CD4-positive, alpha-beta T cell (primary cell): Measurements from ENCODE around the gene KDM4B. TPM values are rescaled to one million over a fixed set of nuclear protein-coding genes. Genes with fewer than 3 reads are reported as not detected.

ENCODE experiments used
- ATAC-seq: fragments of 200-7000 bp; cut with Tn5 transposase; one replicate; pipeline ENCODE4 v1.10.0; 2022; ENCODE audit warnings: mild to moderate bottlenecking; ENCODE audit not compliant: poor library complexity
- CTCF ChIA-PET: fragments of 350-600 bp; sonication (Branson Sonifier 250); formaldehyde crosslinking; loops from one replicate; lab custom pipeline; 2021; ENCODE audit warnings: antibody characterized with exemption, inconsistent platforms; lab: Charles Lee
- POLR2A ChIA-PET: fragments of 350-600 bp; sonication (Branson Sonifier 250); formaldehyde crosslinking; loops from one replicate; lab custom pipeline; 2021; ENCODE audit warnings: antibody characterized with exemption, inconsistent platforms; lab: Charles Lee
- DNase-seq, 14 experiments: peaks; one replicate each; pipeline ENCODE4 v3.0.0-alpha.2; 2013 to 2020; ENCODE audit warnings: mixed read lengths in 2 of 14
- H3K27ac ChIP-seq, 2 donors: one replicate each; pipeline versions ENCODE4 v1.5.1 to v1.7.0; 2013; ENCODE audit warnings: low read length in 2 of 2, low read depth in 1 of 2, mild to moderate bottlenecking in 1 of 2
- H3K27me3 ChIP-seq, 2 experiments: 1 replicate in 1 of 2; 2 replicates in 1 of 2; pipeline versions ENCODE4 v1.6.1 to v1.7.0; 2013; ENCODE audit warnings: low read length in 2 of 2, control low read depth in 1 of 2, mild to moderate bottlenecking in 1 of 2, moderate library complexity in 1 of 2; ENCODE audit not compliant: insufficient read depth in 2 of 2, control insufficient read depth in 1 of 2
- H3K36me3 ChIP-seq: one replicate; pipeline ENCODE4 v1.6.1; 2013; ENCODE audit warnings: low read length, control low read depth; ENCODE audit not compliant: insufficient read depth
- H3K4me1 ChIP-seq: one replicate; pipeline ENCODE4 v1.6.1; 2013; ENCODE audit warnings: low read length, control low read depth; ENCODE audit not compliant: insufficient read depth
- H3K4me3 ChIP-seq: one replicate; pipeline ENCODE4 v1.5.1; 2013; ENCODE audit warnings: mild to moderate bottlenecking, low read length, moderate library complexity
- H3K9me3 ChIP-seq, 2 experiments: 1 replicate in 1 of 2; 2 replicates in 1 of 2; pipeline versions ENCODE4 v1.6.1 to v1.7.0; 2013; ENCODE audit warnings: low read length in 2 of 2, mild to moderate bottlenecking in 2 of 2, control low read depth in 1 of 2, moderate library complexity in 1 of 2; ENCODE audit not compliant: control insufficient read depth in 1 of 2, insufficient read depth in 1 of 2
- H3K27ac Mint-ChIP-seq: one replicate; pipeline ENCODE4 v1.8.0; 2020; ENCODE audit warnings: mixed read lengths
- H3K27me3 Mint-ChIP-seq: one replicate; pipeline ENCODE4 v1.8.0; 2021; ENCODE audit warnings: mixed read lengths
- H3K36me3 Mint-ChIP-seq: one replicate; pipeline ENCODE4 v1.8.0; 2021; ENCODE audit warnings: low read depth, mixed read lengths
- H3K4me1 Mint-ChIP-seq: one replicate; pipeline ENCODE4 v1.8.0; 2021; ENCODE audit warnings: low read depth, mixed read lengths
- H3K4me3 Mint-ChIP-seq: one replicate; pipeline ENCODE4 v1.8.0; 2020; ENCODE audit warnings: mild to moderate bottlenecking, mixed read lengths
- H3K9me3 Mint-ChIP-seq: one replicate; pipeline ENCODE4 v1.8.0; 2020; ENCODE audit warnings: mixed read lengths
- intact Hi-C, 2 experiments: fragments of 100-400 bp; cut with DNase I in 1 of 2; cut with micrococcal nuclease in 1 of 2; formaldehyde crosslinking; loops; one replicate each; pipeline versions ENCODE4 v1.15.1 to v1.9.0; 2023 to 2025; cut with DNase I, micrococcal nuclease
- total RNA-seq, 174 experiments: library from RNA in 2 of 174; stranded (reverse) in 2 of 174; gene quantifications; one replicate each; pipeline ENCODE4 v1.2.3 and lab custom pipeline; 2021 to 2026
- TF ChIP-seq, protein P1 (sequence below): fragments of 200-600 bp; IDR thresholded peaks from one replicate; pipeline ENCODE4 v1.8.0; 2022; ENCODE audit warnings: antibody characterized with exemption, mild to moderate bottlenecking

KDM4B gene
- total RNA-seq, 2 experiments from 2014 or later, result 41.8 to 42.5 TPM

- Mint-ChIP-seq H3K36me3 (peaks cover 42% of the 10 kb centered on the region), H3K4me3 (no peak overlapping the region), H3K27ac (no peak overlapping the region), H3K4me1 (no peaks in the 10 kb centered on the region), H3K9me3 (no peaks in the 10 kb centered on the region), H3K27me3 (no peaks in the 10 kb centered on the region)
- no peak overlapping the region for H3K4me3 ChIP-seq
- no peak for DNase-seq
- H3K9me3 ChIP-seq, result no peaks in the 10 kb centered on the region
- POLR2A ChIA-PET, result no interaction called here
- no peak overlapping the region for H3K27ac ChIP-seq
- intact Hi-C loops, result no loop called here
- no peak for ATAC-seq
- TF ChIP-seq, protein P1, sequence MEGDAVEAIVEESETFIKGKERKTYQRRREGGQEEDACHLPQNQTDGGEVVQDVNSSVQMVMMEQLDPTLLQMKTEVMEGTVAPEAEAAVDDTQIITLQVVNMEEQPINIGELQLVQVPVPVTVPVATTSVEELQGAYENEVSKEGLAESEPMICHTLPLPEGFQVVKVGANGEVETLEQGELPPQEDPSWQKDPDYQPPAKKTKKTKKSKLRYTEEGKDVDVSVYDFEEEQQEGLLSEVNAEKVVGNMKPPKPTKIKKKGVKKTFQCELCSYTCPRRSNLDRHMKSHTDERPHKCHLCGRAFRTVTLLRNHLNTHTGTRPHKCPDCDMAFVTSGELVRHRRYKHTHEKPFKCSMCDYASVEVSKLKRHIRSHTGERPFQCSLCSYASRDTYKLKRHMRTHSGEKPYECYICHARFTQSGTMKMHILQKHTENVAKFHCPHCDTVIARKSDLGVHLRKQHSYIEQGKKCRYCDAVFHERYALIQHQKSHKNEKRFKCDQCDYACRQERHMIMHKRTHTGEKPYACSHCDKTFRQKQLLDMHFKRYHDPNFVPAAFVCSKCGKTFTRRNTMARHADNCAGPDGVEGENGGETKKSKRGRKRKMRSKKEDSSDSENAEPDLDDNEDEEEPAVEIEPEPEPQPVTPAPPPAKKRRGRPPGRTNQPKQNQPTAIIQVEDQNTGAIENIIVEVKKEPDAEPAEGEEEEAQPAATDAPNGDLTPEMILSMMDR, result no peak
- peaks cover 2% of the 10 kb centered on the region for H3K4me1 ChIP-seq
- no peaks in the 10 kb centered on the region for H3K27me3 ChIP-seq
- CTCF ChIA-PET, result no interaction called here
- peaks cover 39% of the 10 kb centered on the region for H3K36me3 ChIP-seq
Measured at GRCh38 chr19:5038631-5039271, 69.8 kb downstream of the KDM4B start.

DNA sequence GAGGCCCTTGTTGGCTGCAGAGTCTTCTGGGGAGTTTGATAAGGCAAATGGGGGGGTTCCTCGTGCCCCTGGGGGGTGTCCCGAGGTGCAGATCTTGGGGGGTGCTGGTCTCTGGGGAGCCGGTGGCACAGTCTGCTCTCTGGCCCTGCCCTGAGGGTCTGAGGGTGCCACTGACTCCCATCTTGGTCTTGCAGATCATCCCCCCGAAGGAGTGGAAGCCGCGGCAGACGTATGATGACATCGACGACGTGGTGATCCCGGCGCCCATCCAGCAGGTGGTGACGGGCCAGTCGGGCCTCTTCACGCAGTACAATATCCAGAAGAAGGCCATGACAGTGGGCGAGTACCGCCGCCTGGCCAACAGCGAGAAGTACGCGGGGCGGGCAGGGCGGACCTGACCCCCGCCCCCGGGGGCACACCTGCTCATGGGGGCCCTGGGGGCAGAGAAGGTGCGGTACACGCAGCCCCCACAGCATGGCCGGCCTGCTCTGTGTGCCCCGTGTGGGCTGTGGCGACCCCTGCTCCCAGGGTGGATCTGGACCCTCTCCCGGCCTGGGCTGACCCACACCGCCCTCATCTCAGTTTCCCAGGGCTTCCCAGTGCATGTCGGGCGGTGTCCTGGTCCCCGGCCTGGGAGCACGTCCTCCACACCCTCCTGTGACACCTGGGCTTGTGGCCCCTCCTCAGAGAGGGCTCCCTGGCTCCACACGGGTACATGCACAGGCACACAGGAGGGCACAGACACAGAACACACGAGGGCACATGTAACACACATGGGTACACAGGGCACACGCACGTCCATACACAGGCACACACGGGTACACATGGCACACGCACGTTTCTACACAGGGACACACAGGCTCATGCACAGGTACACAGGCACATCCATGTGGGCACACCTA, 71.0 kb downstream of the KDM4B start:
- ChIA-PET POLR2A (no interaction called here), CTCF (no interaction called here)
- Mint-ChIP-seq H3K9me3 (no peaks in the 10 kb centered on the region), H3K4me3 (no peak overlapping the region), H3K4me1 (no peaks in the 10 kb centered on the region), H3K27ac (no peak overlapping the region), H3K27me3 (no peaks in the 10 kb centered on the region), H3K36me3 (peaks cover 38% of the 10 kb centered on the region)
- Histone ChIP-seq H3K9me3 (no peaks in the 10 kb centered on the region), H3K4me1 (peaks cover 2% of the 10 kb centered on the region), H3K27ac (no peak overlapping the region), H3K36me3 (peaks cover 32% of the 10 kb centered on the region), H3K4me3 (no peak overlapping the region), H3K27me3 (no peaks in the 10 kb centered on the region)
- no peak for ATAC-seq
- TF ChIP-seq, protein P1, result no peak
- DNase-seq, result no peak
- intact Hi-C loops, result loop anchor here in 1 of 2 experiments (10.0 kb wide), 1 partner anchor 315 kb away; no protein-coding TSS in a partner anchor

DNA sequence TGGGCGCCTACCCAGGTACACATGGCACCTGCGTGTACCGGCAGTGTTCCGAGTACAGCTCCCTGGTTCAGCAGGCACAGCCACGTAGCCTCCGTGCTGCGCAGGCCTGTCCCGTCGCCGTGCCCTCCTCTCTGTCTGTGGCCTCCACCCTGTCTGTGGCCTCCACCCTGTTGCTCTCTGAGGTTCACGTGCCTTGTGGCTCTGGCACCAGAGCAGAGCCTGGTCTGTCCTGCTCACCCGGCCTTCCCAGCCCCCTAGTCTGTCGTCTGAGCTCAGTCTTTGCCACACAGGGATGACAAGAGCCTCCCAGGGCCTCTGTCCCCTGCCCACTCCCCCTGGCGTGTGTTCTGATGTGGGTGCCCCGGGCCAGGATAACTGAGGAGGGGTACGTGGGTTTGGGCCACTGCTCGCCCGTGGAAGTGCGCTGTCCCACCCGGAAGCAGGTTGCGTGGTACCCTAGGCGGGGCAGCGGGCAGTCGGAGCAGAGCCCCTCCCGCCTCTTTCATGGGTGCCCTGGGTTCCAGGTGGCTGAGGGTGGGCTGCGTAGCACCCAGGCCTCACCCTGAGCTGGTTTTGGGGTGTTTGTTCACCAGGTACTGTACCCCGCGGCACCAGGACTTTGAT, 71.7 kb downstream of the KDM4B start:
- ChIA-PET POLR2A (no interaction called here), CTCF (no interaction called here)
- Histone ChIP-seq H3K4me1 (peaks cover 2% of the 10 kb centered on the region), H3K4me3 (no peak overlapping the region), H3K36me3 (peaks cover 29% of the 10 kb centered on the region), H3K9me3 (no peaks in the 10 kb centered on the region), H3K27ac (no peak overlapping the region), H3K27me3 (no peaks in the 10 kb centered on the region)
- Mint-ChIP-seq H3K4me1 (no peaks in the 10 kb centered on the region), H3K36me3 (peaks cover 39% of the 10 kb centered on the region), H3K27me3 (no peaks in the 10 kb centered on the region), H3K9me3 (no peaks in the 10 kb centered on the region), H3K4me3 (no peak overlapping the region), H3K27ac (no peak overlapping the region)
- TF ChIP-seq, protein P1, result no peak
- ATAC-seq, result no peak
- intact Hi-C loops, result loop anchor here in 1 of 2 experiments (10.0 kb wide), 1 partner anchor 314 kb away; no protein-coding TSS in a partner anchor
- no peak for DNase-seq
